ENCODE results near the gene SH3GL3.

Gene SH3GL3

DNA sequence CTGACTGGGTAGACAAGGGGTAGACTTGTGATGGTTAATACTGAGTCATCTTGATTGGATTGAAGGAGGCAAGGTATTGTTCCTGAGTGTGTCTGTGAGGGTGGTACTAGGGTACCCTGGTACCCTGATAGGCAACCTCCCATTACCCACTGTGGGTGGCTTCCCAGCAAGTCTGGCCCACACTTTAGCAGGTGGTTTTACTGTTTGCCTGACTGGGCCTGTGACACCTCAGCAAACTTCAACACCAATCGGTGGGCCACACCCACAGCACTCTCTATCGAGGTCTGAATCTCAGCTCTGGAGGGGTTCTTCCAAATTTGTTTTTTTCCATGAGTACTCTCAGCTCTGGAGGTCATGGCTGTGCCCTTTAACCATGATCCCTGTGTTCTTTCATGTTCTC, 24.6 kb upstream of the SH3GL3 start:
- TF ChIP-seq, protein P1, sequence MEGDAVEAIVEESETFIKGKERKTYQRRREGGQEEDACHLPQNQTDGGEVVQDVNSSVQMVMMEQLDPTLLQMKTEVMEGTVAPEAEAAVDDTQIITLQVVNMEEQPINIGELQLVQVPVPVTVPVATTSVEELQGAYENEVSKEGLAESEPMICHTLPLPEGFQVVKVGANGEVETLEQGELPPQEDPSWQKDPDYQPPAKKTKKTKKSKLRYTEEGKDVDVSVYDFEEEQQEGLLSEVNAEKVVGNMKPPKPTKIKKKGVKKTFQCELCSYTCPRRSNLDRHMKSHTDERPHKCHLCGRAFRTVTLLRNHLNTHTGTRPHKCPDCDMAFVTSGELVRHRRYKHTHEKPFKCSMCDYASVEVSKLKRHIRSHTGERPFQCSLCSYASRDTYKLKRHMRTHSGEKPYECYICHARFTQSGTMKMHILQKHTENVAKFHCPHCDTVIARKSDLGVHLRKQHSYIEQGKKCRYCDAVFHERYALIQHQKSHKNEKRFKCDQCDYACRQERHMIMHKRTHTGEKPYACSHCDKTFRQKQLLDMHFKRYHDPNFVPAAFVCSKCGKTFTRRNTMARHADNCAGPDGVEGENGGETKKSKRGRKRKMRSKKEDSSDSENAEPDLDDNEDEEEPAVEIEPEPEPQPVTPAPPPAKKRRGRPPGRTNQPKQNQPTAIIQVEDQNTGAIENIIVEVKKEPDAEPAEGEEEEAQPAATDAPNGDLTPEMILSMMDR (IDR thresholded peaks at IDR 0.05; ENCODE audit: borderline replicate concordance, control extremely low read depth, extremely low read depth, insufficient read depth, missing control alignments), result no peak
- in situ Hi-C loops (cut with MboI; ENCODE audit: low sequenced_read_pairs, unreplicated experiment), result no loop called here
- no peak for DNase-seq (ENCODE audit: low spot score)

DNA sequence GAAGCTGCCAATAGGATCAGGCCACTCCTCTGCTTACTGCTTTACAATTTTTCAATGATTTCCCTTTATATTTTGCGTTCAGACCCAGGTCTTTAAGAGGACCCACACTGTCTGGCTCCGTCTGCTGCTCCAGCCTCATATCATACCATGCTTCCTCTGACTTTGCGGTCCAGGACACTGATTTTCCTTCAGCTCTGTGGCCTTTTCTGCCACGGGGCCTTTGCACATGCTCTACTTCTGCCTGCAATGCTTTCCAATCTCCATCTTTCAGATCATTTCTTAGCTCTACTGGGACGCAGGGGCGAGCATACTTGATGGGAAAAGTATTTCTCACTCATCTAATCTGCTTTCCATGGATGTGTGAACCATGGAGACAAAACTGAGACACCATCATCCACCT, 23.0 kb upstream of the SH3GL3 start:
- DNase-seq (ENCODE audit: low spot score), result no peak
- TF ChIP-seq, protein P1 (IDR thresholded peaks at IDR 0.05; ENCODE audit: borderline replicate concordance, control extremely low read depth, extremely low read depth, insufficient read depth, missing control alignments), result no peak
- in situ Hi-C loops (cut with MboI; ENCODE audit: low sequenced_read_pairs, unreplicated experiment), result no loop called here

DNA sequence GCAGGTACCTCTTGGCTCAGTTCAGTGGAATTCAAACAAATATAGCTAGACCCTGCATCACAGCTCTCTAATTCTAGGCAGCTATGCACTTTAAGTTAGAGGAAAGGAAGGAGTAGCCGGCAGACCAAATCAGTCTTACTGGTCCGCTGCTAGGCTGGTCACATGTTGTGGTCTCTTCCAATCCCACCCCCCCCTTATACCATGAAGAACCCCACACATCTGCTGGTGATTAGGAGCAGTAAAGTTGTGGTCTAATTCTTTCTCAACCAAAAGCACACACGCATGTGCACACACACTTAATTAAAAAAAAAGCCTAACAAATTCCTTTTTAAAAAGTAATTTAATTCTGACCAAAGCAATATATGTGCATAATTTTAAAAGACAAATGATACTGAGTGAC, 16.7 kb upstream of the SH3GL3 start:
- TF ChIP-seq, protein P1 (IDR thresholded peaks at IDR 0.05; ENCODE audit: borderline replicate concordance, control extremely low read depth, extremely low read depth, insufficient read depth, missing control alignments), result no peak
- in situ Hi-C loops (cut with MboI; ENCODE audit: low sequenced_read_pairs, unreplicated experiment), result loop anchor here (10.0 kb wide), 1 partner anchor 124 kb away; no protein-coding TSS in a partner anchor
- no peak for DNase-seq (ENCODE audit: low spot score)

DNA sequence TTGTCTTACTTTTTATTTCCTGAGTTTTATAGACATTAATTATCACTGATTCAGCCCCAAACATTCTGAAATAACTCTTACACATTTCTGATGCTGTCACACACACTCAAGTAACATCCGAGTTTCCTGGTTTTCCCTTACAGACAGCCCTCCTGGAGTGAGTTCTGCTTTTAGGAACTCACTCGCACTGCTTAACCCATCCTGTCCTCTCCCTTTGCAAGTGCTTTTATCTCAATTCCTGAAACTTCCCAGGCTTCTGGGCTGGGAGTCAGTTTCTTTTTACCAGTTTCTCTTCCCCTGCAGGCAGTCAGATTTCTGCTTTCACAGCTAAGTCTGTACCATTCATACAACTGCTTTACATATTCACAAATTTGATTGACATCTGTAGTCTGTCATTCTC, 15.6 kb upstream of the SH3GL3 start:
- DNase-seq (ENCODE audit: low spot score), result no peak
- in situ Hi-C loops (cut with MboI; ENCODE audit: low sequenced_read_pairs, unreplicated experiment), result loop anchor here (10.0 kb wide), 1 partner anchor 123 kb away; no protein-coding TSS in a partner anchor
- TF ChIP-seq, protein P1 (IDR thresholded peaks at IDR 0.05; ENCODE audit: borderline replicate concordance, control extremely low read depth, extremely low read depth, insufficient read depth, missing control alignments), result no peak

DNA sequence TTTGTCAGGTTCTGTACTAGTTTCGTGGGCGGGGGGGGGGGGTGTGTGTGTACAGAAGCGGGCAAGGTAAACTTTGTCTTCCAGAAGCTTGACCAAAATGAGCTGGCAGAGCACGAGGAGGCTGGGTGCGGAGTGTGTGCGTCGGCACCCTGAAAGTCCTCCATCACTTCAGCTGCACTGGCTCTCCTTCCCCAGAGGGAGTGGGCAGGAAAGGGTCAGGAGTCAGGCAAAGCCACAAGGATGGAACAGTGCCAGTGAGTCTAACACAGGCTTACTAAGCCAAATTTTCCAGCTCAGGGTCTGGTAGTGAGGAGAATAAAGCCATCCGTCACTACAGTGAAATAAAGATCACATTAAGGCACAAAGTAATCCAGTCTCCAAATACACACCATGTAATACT, 11.9 kb upstream of the SH3GL3 start:
- in situ Hi-C loops (cut with MboI; ENCODE audit: low sequenced_read_pairs, unreplicated experiment), result loop anchor here (10.0 kb wide), 1 partner anchor 120 kb away; no protein-coding TSS in a partner anchor
- DNase-seq (ENCODE audit: low spot score), result no peak
- TF ChIP-seq, protein P1 (IDR thresholded peaks at IDR 0.05; ENCODE audit: borderline replicate concordance, control extremely low read depth, extremely low read depth, insufficient read depth, missing control alignments), result no peak

DNA sequence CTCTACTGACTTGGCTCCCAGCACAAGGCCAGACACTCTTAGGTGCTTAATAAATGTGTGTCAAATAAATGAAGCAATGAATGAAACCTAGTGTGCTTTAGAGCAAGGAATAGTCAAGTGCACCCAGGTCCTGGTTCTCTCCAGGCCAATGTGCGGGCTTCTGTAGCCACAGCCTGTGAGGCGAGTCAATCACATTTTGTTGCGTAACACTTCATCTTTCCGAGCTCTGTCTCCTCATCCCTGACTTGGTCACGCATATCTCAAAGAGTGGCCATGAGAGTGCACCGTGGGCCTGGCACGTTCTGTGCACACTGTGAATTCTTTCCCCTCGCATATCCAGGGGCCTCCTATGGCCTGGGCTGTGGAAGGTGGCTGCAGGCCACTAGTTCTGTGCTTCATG, 11.4 kb upstream of the SH3GL3 start:
- TF ChIP-seq, protein P1 (IDR thresholded peaks at IDR 0.05; ENCODE audit: borderline replicate concordance, control extremely low read depth, extremely low read depth, insufficient read depth, missing control alignments), result no peak
- in situ Hi-C loops (cut with MboI; ENCODE audit: low sequenced_read_pairs, unreplicated experiment), result loop anchor here (10.0 kb wide), 1 partner anchor 119 kb away; no protein-coding TSS in a partner anchor
- no peak for DNase-seq (ENCODE audit: low spot score)
